SK-N-SH (cell line): Measurements from ENCODE around the gene HTR1B. TPM values are rescaled to one million over a fixed set of nuclear protein-coding genes. Genes with fewer than 3 reads are reported as not detected.
A peak's percentile ranks its signal among the peaks of the same experiment; 100 is the strongest.

Source experiments
- CTCF ChIA-PET: fragments of 300-600, 350-600 bp; formaldehyde crosslinking; extraction: SDS; loops from one replicate; lab custom pipeline; 2021; lab: Yijun Ruan, JAX
- POLR2A ChIA-PET: fragments of 350-600 bp; sonication (Branson Sonifier 250); formaldehyde crosslinking; extraction: SDS; loops from one replicate; lab custom pipeline; 2020; ENCODE audit warnings: antibody characterized with exemption, inconsistent platforms; lab: Yijun Ruan, JAX
- DNase-seq: peaks from one replicate; pipeline ENCODE4 v3.0.0; 2012
- H2AFZ ChIP-seq: fragments of 200-600 bp; sonication (generic); 2 replicates; pipeline ENCODE4 v1.8.1; 2016; ENCODE audit warnings: antibody characterized with exemption, mild to moderate bottlenecking, low read depth
- H3F3A ChIP-seq: fragments of 200-600 bp; sonication (generic); replicated peaks from 2 replicates; pipeline ENCODE3; 2016; ENCODE audit warnings: antibody characterized with exemption, mild to moderate bottlenecking; ENCODE audit not compliant: insufficient read depth
- H3K27ac ChIP-seq, 2 experiments: fragments of 200-500 bp in 1 of 2; fragments of 200-600 bp in 1 of 2; sonication (Bioruptor generic) in 1 of 2; sonication (generic), shearing (Covaris generic) in 1 of 2; 2 replicates each; pipeline versions ENCODE4 v1.5.1 to v1.6.1; 2014 to 2016; ENCODE audit warnings: low read depth in 2 of 2, inconsistent platforms in 1 of 2, low read length in 1 of 2, mild to moderate bottlenecking in 1 of 2, mixed read lengths in 1 of 2
- H3K27me3 ChIP-seq: fragments of 200-600 bp; sonication (generic), shearing (Covaris generic); 2 replicates; pipeline ENCODE4 v1.6.1; 2016; ENCODE audit warnings: mixed run types; ENCODE audit not compliant: insufficient read depth
- H3K36me3 ChIP-seq, 2 experiments: fragments of 200-500 bp in 1 of 2; fragments of 200-600 bp in 1 of 2; sonication (Bioruptor generic) in 1 of 2; sonication (generic) in 1 of 2; replicated peaks in 1 of 2; 2 replicates each; pipeline versions ENCODE3 to v1.5.1; 2014 to 2016; ENCODE audit warnings: low read length in 1 of 2, mild to moderate bottlenecking in 1 of 2; ENCODE audit not compliant: insufficient read depth in 2 of 2, control insufficient read depth in 1 of 2
- H3K4me1 ChIP-seq, 2 experiments: fragments of 200-500 bp in 1 of 2; fragments of 200-600 bp in 1 of 2; sonication (Bioruptor generic) in 1 of 2; sonication (generic), shearing (Covaris generic) in 1 of 2; 2 replicates each; pipeline versions ENCODE4 v1.5.1 to v1.6.1; 2014 to 2016; ENCODE audit warnings: low read depth in 1 of 2, low read length in 1 of 2, mixed run types in 1 of 2; ENCODE audit not compliant: insufficient read depth in 2 of 2, control insufficient read depth in 1 of 2
- H3K4me2 ChIP-seq: fragments of 200-600 bp; sonication (generic), shearing (Covaris generic); 2 replicates; pipeline ENCODE4 v1.6.1; 2017; ENCODE audit warnings: mixed run types
- H3K4me3 ChIP-seq, 2 experiments: fragments of 200-500 bp in 1 of 2; fragments of 200-600 bp in 1 of 2; sonication (Bioruptor generic) in 1 of 2; sonication (generic), shearing (Covaris generic) in 1 of 2; 2 replicates each; pipeline versions ENCODE4 v1.5.1 to v1.8.1; 2014 to 2016; ENCODE audit warnings: low read depth in 2 of 2, inconsistent platforms in 1 of 2, low read length in 1 of 2, mild to moderate bottlenecking in 1 of 2, mixed read lengths in 1 of 2, moderate library complexity in 1 of 2
- H3K79me2 ChIP-seq: fragments of 200-600 bp; sonication (generic); 2 replicates; pipeline ENCODE4 v1.8.1; 2017; ENCODE audit warnings: mild to moderate bottlenecking; ENCODE audit not compliant: insufficient read depth
- H3K9ac ChIP-seq: fragments of 200-600 bp; sonication (generic); 2 replicates; pipeline ENCODE4 v1.6.1; 2017; ENCODE audit warnings: mixed run types
- H3K9me2 ChIP-seq: fragments of 200-600 bp; sonication (generic); 2 replicates; pipeline ENCODE4 v1.6.1; 2017; ENCODE audit warnings: mixed run types
- H3K9me3 ChIP-seq: fragments of 200-600 bp; sonication (generic); 2 replicates; pipeline ENCODE4 v1.6.1; 2017; ENCODE audit warnings: mixed run types, mild to moderate bottlenecking, moderate library complexity
- H4K20me1 ChIP-seq: fragments of 200-600 bp; sonication (generic); 2 replicates; pipeline ENCODE4 v1.6.1; 2017; ENCODE audit warnings: mild to moderate bottlenecking, mixed run types; ENCODE audit not compliant: insufficient read depth
- EZH2phosphoT487 ChIP-seq: fragments of 200-600 bp; sonication (generic); IDR thresholded peaks from 2 replicates; pipeline ENCODE4 v1.6.1; 2017; ENCODE audit warnings: low read depth, mixed run types, mild to moderate bottlenecking, antibody characterized with exemption, moderate library complexity, borderline replicate concordance
- FOSL2 ChIP-seq: IDR thresholded peaks from 2 replicates; pipeline ENCODE4 v1.4.0; 2012; ENCODE audit warnings: low read depth, mild to moderate bottlenecking, moderate library complexity, borderline replicate concordance
- NRF1 ChIP-seq: IDR thresholded peaks from 2 replicates; pipeline ENCODE4 v1.6.1; 2012; ENCODE audit warnings: low read depth, mild to moderate bottlenecking, low read length
- RCOR1 ChIP-seq: fragments of 150-350 bp; IDR thresholded peaks from 2 replicates; pipeline ENCODE4 v1.6.1; 2017; ENCODE audit warnings: antibody characterized with exemption, low read length
- RFX5 ChIP-seq: IDR thresholded peaks from 2 replicates; pipeline ENCODE4 v1.6.1; 2012; ENCODE audit warnings: mild to moderate bottlenecking, improper control_type of control experiment, low read length
- SIN3A ChIP-seq: IDR thresholded peaks from 2 replicates; pipeline ENCODE4 v1.6.1; 2012; ENCODE audit warnings: low read depth, mild to moderate bottlenecking, low read length, moderate library complexity, borderline replicate concordance
- USF1 ChIP-seq: IDR thresholded peaks from 2 replicates; pipeline ENCODE4 v1.4.0; 2012; ENCODE audit warnings: low read depth, borderline replicate concordance
- USF2 ChIP-seq: fragments of 150-350 bp; IDR thresholded peaks from 2 replicates; pipeline ENCODE4 v1.6.1; 2017; ENCODE audit warnings: antibody characterized with exemption, low read length, low read depth, borderline replicate concordance
- ZBTB33 ChIP-seq: IDR thresholded peaks from 2 replicates; pipeline ENCODE4 v1.4.0; 2012; ENCODE audit warnings: low read depth, borderline replicate concordance
- WGBS: methylation state at CpG from one replicate; pipeline ENCODE4 v1.1.6; 2017; ENCODE audit warnings: low lambda C conversion rate; 5-methylcytosine and 5-hydroxymethylcytosine counted together
- polyA plus RNA-seq, 3 experiments: library from polyadenylated mRNA; depleted of rRNA; stranded (reverse); fragments of >200 nt; gene quantifications; 2 replicates each; pipeline ENCODE4 v1.2.3, GENCODE V29; 2012

HTR1B gene
- polyA plus RNA-seq, 1 of the 3 experiments (the other 2 are of a cell fraction), result 0.76 TPM

DNA sequence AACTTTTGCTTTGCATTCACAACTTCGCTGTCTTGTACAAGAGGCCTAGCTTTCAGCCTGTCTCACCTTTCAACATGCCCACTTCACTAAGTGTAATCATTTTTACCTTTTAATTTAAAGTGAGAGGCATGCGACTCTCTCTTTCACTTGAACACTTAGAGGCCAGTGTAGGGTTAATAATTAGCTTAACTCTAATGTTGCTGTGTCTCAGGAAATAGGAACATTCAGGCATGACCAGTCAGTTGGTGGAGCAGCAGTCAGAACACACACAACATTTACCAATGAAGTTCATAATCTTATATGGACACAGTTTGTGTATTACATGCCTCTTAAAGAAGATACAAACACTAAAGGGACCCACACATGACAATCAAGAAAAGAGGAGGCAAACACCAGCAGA lies 47.6 kb downstream of the HTR1B start:
- WGBS, result 10% methylated on average over 2 of the region's 2 CpGs
- ChIA-PET CTCF (no interaction called here), POLR2A (no interaction called here)
- no peak for DNase-seq
- Histone ChIP-seq H3F3A (no peaks in the 10 kb centered on the region), H3K4me1 (no peaks in the 10 kb centered on the region), H3K9ac (no peak overlapping the region), H4K20me1 (no peaks in the 10 kb centered on the region), H3K27me3 (no peaks in the 10 kb centered on the region), H2AFZ (peak overlapping the region; percentile 15; the same call in 1 of the 2 replicates), H3K4me3 (no peak overlapping the region), H3K9me2 (no peaks in the 10 kb centered on the region), H3K9me3 (no peaks in the 10 kb centered on the region), H3K27ac (no peak overlapping the region), H3K79me2 (no peaks in the 10 kb centered on the region), H3K4me2 (no peak overlapping the region), H3K36me3 (no peaks in the 10 kb centered on the region)
- TF ChIP-seq EZH2phosphoT487 (no peak), RFX5 (no peak), USF1 (no peak), USF2 (no peak), FOSL2 (no peak), RCOR1 (no peak), ZBTB33 (no peak), NRF1 (no peak), SIN3A (no peak)

Other genes starting within 250 kb of the HTR1B start
- gene MEI4, start 189.5 kb upstream of the HTR1B start, polyA plus RNA-seq (2012; rRNA removed), result not detected in 2 replicates